ENCODE measurements around the gene GPC6. TPM values are rescaled to one million over a fixed set of nuclear protein-coding genes. Genes with fewer than 3 reads are reported as not detected.

Gene GPC6
- total RNA-seq, 1 donor from 2014 or later, result 0.96 TPM

DNA sequence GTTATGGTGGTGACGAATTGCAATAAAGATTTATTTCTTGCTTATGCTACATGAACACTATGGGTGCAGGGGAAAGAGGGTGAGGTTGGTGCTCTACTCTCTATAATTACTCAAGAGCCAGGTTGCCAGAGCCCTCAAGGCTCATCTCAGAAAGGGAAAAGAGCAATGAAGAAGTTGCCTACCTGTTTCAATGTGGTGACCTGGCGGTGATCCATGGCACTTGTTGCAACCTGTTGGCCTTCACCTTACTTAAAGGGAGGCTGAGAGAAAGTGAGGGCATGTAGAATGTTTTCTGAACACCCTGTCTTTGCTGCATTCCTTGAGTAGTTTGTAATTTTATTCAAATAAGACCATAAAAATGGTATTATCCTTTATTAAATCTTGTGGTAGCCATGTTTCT, 394.4 kb downstream of the GPC6 start:
- ATAC-seq, result no peak

- no peak for ATAC-seq
Observed at GRCh38 chr13:93621966-93622365, 395.4 kb downstream of the GPC6 start.

- no peak for ATAC-seq
Observed at GRCh38 chr13:93624311-93624777, 397.7 kb downstream of the GPC6 start.

DNA sequence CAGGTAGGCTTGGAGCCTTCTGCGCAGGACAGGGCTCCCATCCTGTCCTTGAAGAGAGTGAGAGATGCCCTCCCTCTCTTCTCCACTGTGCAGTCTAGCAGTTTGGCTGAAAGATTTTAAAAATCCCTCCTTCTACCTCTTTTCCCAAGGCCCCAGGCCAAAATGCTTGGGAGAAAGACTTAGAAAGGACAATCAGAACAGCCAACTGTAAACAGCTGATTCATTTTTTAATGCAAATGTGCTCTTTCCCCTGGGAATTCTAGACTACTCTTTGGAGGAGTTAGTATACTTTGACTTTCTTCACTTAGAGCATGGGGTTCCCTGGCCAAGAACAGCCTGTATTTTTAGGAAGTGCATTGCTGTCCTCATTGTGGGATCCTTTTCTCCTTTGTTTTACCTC, 398.9 kb downstream of the GPC6 start:
- ATAC-seq, result no peak

DNA sequence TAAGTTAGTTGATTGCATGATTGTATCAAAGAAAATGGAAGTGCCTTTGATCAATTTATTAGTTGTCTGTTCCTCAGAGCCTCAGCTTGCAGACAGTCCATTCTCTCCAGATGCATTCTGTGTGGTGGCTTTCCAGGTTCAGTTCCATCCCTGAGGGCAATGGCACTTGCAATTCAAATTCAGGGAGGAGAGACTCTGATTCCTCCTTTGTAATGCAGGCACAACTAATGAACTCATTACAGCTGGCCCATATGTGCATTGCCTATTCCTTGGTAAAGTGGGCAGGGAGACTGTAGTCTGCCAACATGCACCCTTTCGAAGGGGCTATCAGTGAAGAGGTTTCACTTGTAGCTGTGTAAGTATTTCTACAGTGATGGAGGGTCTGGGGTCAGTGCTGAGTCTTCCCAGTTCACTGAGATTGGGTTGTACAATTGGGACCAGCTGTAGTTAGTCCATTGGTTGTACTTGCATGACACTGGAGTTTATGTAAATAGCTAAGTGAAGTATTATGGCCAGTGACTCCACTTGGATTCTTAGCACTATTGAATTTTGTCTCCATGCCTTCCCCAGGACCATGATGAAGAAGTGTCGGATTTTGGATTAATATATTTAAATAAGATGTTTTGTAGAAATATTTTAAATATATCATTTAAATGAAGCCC, 401.7 kb downstream of the GPC6 start:
- ATAC-seq, result no peak

DNA sequence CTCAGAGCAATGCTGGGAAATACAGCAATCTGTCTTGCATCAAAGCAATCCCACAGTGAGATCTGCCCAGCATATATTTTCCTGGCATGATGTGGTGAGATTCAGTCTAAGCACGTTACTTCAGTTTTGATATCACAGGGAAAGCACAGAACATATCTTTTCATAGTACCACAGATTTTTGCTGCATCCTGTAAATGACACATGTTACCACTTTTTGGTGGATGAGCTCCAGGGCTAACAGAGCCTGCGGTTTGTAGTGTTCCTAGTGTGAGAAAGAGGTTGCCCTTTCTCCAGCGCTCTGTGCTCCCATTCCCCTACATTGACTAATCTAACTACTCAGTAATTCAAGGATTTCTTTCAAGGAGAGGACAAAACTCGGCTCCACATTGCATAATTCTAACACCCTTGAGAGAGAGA, 409.0 kb downstream of the GPC6 start:
- ATAC-seq, result no peak

GRCh38 chr13:93637852-93638251, 411.2 kb downstream of the GPC6 start:
- ATAC-seq, result no peak

DNA sequence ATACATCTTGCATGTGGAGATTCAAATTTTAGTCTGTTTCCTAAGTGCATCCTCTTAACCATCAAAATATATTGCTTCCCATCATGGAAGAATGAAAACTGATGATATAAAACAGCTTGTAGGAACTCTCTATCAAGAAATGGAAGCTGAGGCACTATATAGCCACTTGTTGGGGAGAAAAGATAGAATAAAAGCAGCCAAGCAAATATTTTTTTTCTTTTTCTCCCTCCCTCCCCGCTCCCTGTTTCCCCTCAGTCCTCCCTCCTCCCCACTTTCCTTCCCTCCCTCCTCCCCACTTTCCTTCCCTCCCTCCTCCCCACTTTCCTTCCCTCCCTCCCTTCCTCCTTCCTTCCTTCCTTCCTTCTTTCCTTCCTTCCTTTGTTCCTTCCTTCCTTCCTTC, 413.8 kb downstream of the GPC6 start:
- no peak for ATAC-seq

- ATAC-seq, result no peak
Observed at GRCh38 chr13:93646245-93646644, 419.6 kb downstream of the GPC6 start.

DNA sequence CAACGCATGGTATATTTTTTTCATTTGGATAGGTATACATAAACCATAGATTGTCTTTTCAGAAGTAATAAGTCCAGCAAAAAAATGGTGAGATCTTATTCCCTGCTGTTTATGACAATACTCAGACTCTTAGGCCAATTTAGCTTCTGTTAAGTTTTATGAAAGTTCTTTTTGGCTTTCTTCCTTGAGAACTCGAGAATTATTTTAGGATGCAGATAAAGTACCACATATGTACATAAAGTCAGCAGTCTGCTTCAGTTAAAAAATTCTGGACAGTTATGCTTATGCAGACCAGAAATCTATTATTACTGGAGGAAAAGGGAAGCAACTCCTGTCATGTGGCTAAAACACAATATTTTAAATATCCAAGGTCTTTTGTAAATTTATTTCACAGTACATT, 422.9 kb downstream of the GPC6 start:
- no peak for ATAC-seq

GRCh38 chr13:93653776-93654175, 427.2 kb downstream of the GPC6 start:
- ATAC-seq, result no peak

GRCh38 chr13:93655154-93655553, 428.5 kb downstream of the GPC6 start:
- no peak for ATAC-seq

DNA sequence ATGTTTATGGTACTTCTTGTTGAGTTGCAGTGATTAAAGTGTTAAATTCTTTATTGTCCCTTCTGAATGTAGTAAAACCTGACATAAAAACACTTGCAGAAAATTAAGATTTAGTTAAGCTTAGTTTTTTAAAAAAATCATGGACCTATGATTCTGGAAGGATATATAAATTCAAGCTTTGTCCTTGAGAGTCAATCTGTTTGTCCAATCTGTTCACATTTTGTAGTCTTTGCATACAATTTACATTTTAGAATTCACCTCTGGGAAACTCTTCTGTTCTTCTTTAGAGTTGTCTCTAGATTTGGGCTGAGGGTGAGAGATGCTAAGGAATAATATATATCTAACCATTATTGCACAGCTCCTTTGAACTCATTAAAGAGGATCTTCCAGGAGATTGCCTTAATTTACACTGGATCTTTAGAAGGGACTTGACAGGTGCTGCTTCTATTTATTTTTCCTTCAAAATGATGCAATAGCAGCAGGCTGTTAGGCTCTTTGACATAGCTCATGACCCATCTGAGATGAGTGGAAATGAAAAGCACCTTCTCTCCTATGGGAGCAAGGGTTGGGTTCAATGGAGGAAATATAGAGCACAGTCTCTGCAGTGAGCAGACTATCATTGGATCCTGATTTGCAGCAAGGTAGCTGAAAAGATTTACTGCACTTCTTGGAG, 433.9 kb downstream of the GPC6 start:
- ATAC-seq, result no peak

DNA sequence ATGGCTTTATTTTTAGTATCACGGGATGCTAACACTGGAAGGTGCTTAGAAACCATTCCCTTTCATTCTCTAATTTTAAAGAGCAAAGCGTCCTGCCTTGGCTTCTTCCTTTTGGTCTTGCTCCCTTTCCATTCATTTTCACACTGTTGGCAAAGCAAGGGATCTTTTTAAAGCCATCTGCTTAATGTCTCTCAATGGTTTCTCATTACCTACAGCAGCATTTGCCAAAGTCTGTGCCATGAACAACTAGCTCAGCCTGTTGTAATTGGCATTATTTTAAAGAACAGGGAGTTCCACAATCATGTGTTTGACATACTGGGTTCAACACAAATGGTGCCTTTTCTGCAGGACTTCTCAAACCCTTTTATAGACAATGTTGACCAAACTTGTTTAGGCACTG, 444.3 kb downstream of the GPC6 start:
- ATAC-seq, result no peak

DNA sequence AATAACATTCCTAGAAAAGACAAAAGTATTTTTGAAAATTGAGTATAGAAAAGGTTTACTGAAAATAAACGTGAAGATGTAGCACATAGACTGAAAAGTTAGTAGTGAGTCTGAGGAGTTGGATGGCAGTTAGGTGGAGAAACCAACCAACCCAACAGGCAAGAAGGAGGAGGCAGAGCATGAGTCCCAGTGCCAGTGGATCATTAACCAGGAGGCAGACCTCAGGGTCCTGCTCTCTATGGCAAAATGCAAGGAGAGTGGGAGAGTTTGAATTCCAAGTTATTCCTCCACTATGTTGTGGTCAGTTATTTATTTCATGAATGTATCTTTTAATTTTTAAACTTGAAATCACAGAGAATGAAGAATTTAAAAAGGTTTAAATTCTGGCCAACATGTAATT, 446.4 kb downstream of the GPC6 start:
- no peak for ATAC-seq

DNA sequence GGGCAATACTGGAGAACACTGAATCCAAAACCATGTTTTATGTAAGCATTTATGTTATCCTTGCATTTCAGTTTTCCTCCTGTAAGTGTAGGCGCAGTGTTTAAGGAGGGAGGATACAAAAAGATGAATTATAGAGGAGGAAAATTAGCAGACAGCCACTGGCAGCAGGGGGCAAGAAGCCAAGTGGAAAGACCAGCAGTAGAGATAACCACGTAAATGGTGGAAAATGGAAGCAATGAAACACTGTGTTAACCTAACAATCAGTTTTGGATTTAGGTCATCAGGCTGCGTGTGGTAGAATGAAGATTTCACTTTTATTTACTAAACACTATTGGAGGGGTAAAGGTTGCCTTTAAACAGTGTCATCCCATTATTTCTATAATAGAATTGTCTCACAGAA, 447.3 kb downstream of the GPC6 start:
- no peak for ATAC-seq

DNA sequence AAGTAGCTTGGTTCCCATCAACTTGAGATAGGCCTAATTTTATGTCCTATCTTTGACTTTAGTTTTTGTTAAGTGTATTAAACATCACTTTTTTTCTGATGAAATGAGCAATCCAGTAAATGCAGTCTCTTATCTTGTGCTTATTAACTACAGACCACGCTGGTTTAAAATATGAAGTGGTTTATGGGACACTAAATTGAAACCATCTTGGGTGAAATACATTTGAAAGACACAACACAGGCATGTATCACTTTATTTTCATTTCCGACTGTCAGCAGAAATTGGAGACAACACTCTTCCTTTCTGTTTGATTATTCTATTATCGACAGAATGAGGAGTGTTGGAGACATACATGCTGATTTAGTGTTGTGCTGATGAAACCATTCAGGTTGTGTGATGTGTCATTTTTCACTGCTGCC, 447.7 kb downstream of the GPC6 start:
- ATAC-seq, result no peak

DNA sequence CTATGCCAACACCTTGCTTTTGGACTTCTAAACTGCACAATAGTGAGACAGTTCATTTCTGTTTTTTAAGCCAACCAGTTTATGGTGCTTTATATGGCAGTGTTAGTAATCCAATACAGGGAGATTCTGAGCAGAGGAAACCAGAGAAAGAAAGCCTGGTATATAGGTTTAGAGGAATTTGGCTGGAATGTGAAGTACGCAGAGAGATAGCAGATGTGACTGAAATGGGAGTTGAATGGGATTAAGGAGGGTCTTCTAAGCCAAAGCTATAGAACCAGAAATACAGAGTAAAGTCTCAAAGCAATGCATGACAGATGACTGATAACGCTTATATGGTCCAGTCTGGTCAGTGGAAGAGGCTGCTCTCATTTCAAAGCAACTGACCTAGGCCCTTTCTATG, 453.7 kb downstream of the GPC6 start:
- no peak for ATAC-seq

- no peak for ATAC-seq
Observed at GRCh38 chr13:93685900-93686299, 459.3 kb downstream of the GPC6 start.

DNA sequence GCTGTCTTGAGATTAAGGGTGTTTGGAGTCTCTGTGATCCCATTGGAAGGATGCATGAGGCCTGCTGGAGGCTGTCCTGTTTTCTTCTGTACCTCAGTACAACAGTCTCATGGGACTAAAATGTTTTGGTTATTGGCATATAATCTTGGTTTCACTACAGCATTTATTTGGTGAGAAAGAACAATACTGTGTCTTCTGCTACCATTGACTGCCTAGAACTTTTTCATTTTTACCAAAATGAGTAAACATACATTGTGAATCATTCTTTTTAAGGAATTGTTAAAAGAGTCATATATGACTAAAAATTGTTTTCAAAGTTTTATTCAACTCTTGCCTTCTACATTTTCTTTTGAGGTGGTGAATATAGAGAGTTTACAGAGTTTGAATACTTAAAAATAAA, 459.8 kb downstream of the GPC6 start:
- no peak for ATAC-seq

DNA sequence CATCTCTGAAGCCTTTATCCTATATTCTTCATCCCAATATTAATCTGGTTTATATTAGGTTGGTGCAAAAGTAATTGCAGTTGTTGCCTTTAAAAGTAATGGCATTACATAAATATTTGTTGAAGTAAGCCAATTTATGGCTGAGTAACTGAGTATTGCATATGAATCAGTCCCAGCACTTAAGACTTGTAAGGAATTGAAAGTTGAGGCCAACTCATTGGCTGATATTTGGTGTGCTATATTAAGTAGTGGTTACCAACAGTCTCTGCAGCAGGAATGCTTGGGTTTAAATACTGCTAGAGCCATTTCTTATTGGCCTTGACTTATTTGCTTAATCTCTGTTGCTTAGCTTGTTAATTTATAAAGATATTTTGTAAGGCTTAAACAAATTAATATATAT, 460.7 kb downstream of the GPC6 start:
- no peak for ATAC-seq

DNA sequence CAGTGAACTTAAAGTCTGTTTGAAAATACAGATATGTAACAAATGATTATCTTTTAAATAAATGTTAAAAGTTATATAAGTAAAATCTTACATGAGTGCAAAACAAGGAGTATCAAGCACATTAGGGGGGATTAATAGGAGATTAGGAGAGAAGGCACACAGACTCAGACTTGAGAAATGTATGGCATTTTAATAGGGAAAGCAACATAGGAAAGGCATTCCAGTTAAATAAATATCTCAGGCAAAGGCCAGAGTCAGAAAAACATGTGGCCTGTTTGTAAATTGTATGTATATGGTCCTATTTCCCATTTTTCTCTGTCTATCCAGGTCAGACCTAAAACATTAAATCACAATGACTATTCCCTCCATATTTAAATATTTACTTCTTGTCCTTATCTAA, 462.7 kb downstream of the GPC6 start:
- ATAC-seq, result no peak

DNA sequence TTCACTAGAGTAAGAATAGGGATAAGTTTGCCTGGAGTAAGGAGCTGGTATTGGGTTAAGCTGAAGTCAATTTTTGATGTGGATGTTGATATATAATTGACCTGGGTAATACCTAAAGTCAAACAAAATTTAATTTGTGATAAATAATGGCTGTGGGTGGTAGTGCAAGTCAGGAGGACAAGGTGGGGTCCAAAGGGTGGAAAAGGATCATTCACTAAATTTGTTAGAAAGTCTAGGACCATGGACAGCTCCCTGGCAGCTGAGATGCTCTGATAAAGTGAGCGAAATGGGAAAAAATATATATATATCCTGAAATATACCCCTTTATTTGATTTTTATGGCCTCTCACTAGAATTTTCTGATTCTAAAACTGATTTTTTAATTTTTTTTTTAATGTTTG, 463.5 kb downstream of the GPC6 start:
- no peak for ATAC-seq

DNA sequence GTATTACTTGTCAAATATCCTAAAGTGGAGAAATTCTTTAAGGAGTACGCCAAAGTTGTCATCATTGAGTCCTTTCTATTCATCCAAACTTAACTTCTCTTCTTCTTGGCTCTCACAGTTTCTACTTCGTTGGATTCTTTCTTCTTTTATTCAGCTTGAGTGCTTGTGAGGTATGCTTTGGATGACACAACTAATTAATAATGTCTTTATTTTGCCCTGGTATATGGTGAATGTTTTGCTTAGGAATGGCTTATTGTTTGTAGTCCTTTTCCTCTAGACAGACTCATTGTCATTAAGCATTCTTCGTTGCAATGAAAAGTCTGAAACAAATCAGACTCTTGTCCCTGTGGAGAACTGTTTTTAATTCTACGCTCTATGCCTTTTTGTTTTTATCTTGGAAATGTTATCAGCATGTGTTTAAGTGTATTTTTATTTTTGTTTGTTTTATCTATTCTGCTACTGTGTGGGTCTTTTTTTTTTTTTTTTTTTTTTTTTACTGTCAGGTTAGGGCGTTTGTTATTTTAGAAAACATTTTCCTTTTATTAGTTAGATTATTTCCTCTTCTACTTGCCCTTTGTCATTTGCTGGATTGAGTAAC, 471.5 kb downstream of the GPC6 start:
- no peak for ATAC-seq

Data from esophagus mucosa (tissue), 1 donor.